KMS-11 (cell line): ENCODE results near the gene IL10RA.
A peak's percentile ranks its signal among the peaks of the same experiment; 100 is the strongest.
"Not testable (repeated sequence)": the region's sequence is repeated elsewhere in the genome, so short reads cannot be mapped to it uniquely, and the experiment has no call there.

Experiments
- H2AFZ ChIP-seq: fragments of 200-600 bp; sonication (generic); 2 replicates; pipeline ENCODE4 v1.6.1; 2016; ENCODE audit warnings: antibody characterized with exemption, mixed run types, low read depth
- H3K27ac ChIP-seq: fragments of 200-600 bp; sonication (generic); 2 replicates; pipeline ENCODE4 v1.6.1; 2016; ENCODE audit warnings: mild to moderate bottlenecking, mixed run types
- H3K27me3 ChIP-seq: fragments of 200-600 bp; sonication (generic); 2 replicates; pipeline ENCODE4 v1.6.1; 2017; ENCODE audit warnings: mild to moderate bottlenecking, low read depth, mixed run types, moderate library complexity; ENCODE audit not compliant: insufficient read depth
- H3K36me3 ChIP-seq: fragments of 200-600 bp; sonication (generic); 2 replicates; pipeline ENCODE4 v1.6.1; 2017; ENCODE audit warnings: mild to moderate bottlenecking, mixed run types; ENCODE audit not compliant: insufficient read depth
- H3K4me1 ChIP-seq: fragments of 200-600 bp; sonication (generic); 2 replicates; pipeline ENCODE4 v1.6.1; 2016; ENCODE audit warnings: mild to moderate bottlenecking, low read depth, mixed run types; ENCODE audit not compliant: poor library complexity, severe bottlenecking
- H3K4me2 ChIP-seq: fragments of 200-600 bp; sonication (generic); 2 replicates; pipeline ENCODE4 v1.7.0; 2016; ENCODE audit warnings: mild to moderate bottlenecking, mixed run types
- H3K4me3 ChIP-seq: fragments of 200-600 bp; sonication (generic); IDR thresholded peaks from 2 replicates; pipeline ENCODE4 v1.6.1; 2017; ENCODE audit warnings: low read depth, low read length, mixed read lengths; ENCODE audit not compliant: insufficient read depth
- H3K79me2 ChIP-seq: fragments of 200-600 bp; sonication (generic); 2 replicates; pipeline ENCODE4 v1.6.1; 2016; ENCODE audit warnings: low read depth, mixed run types; ENCODE audit not compliant: insufficient read depth
- H3K9ac ChIP-seq: fragments of 200-600 bp; sonication (generic); 2 replicates; pipeline ENCODE4 v1.6.1; 2016; ENCODE audit warnings: mild to moderate bottlenecking, mixed run types
- H4K20me1 ChIP-seq: fragments of 200-600 bp; sonication (generic); 2 replicates; pipeline ENCODE4 v1.6.1; 2016; ENCODE audit warnings: mild to moderate bottlenecking, mixed run types; ENCODE audit not compliant: insufficient read depth
- TF ChIP-seq, protein P1 (sequence below): fragments of 200-600 bp; sonication (generic); conservative IDR thresholded peaks from 2 replicates; pipeline ENCODE4 v1.6.1; 2017; ENCODE audit warnings: low read depth, mild to moderate bottlenecking, antibody characterized with exemption, low read length, moderate library complexity, mixed read lengths

Gene IL10RA

DNA sequence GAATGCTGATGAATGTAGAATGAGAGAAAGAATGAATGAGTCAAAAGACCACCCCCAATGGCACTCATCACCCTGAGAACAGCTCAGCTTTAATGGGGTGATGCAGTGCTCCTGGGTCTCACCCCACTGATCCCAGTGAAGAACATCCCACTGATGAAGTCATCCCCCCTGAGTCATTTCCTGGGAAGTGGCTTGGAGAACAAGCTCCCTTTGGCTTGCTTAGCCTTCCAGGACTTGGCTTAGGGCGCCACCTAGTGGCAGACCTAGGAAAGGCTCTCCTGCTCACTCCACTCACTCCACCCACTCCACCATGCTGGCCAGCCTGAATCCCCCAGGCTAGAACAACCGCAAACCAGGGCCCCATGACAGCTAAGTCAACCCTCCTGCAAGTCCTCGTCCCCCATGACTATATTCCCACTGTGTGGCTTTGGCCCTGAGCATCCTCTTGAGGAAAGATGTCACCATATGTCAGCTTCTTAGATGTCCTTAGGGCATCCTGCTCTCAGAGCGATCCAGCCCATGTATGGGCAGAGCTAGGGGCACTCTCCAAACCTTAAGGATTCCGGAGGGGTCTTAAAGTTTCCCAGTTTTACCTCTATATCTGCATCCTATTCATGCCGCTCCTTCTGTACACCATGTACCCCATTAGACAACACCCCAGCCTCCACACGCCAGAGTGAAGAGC is 39.2 kb upstream of the IL10RA start:
- Histone ChIP-seq H3K36me3 (no peaks in the 10 kb centered on the region), H3K4me2 (no peak overlapping the region), H3K4me1 (peaks cover 16% of the 10 kb centered on the region), H3K79me2 (no peaks in the 10 kb centered on the region), H3K9ac (no peak overlapping the region), H3K27me3 (no peaks in the 10 kb centered on the region), H3K4me3 (no peak overlapping the region), H2AFZ (no peak overlapping the region), H3K27ac (no peak overlapping the region), H4K20me1 (no peaks in the 10 kb centered on the region)
- TF ChIP-seq, protein P1, sequence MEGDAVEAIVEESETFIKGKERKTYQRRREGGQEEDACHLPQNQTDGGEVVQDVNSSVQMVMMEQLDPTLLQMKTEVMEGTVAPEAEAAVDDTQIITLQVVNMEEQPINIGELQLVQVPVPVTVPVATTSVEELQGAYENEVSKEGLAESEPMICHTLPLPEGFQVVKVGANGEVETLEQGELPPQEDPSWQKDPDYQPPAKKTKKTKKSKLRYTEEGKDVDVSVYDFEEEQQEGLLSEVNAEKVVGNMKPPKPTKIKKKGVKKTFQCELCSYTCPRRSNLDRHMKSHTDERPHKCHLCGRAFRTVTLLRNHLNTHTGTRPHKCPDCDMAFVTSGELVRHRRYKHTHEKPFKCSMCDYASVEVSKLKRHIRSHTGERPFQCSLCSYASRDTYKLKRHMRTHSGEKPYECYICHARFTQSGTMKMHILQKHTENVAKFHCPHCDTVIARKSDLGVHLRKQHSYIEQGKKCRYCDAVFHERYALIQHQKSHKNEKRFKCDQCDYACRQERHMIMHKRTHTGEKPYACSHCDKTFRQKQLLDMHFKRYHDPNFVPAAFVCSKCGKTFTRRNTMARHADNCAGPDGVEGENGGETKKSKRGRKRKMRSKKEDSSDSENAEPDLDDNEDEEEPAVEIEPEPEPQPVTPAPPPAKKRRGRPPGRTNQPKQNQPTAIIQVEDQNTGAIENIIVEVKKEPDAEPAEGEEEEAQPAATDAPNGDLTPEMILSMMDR = peak; percentile 85

DNA sequence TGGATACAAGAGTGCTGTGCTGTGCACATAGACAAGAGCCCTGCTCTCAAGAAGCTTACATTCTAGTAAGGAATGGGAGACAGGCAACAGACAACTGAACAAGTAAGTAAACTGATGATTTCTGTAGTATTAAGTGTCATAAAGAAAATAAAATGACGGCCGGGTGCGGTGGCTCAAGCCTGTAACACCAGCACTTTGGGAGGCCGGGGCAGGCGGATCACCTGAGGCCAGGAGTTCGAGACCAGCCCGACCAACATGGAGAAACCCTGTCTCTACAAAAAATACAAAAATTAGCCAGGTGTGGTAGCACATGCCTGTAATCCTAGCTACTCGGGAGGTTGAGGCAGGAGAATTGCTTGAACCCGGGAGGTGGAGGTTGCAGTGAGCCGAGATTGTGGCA is 38.4 kb upstream of the IL10RA start:
- not testable (repeated sequence) for H3K9ac ChIP-seq, H3K4me2 ChIP-seq, H3K27me3 ChIP-seq, H3K79me2 ChIP-seq, H4K20me1 ChIP-seq, H3K4me3 ChIP-seq, H3K27ac ChIP-seq, H2AFZ ChIP-seq, H3K36me3 ChIP-seq
- H3K4me1 ChIP-seq = peaks cover 20% of the 10 kb centered on the region

DNA sequence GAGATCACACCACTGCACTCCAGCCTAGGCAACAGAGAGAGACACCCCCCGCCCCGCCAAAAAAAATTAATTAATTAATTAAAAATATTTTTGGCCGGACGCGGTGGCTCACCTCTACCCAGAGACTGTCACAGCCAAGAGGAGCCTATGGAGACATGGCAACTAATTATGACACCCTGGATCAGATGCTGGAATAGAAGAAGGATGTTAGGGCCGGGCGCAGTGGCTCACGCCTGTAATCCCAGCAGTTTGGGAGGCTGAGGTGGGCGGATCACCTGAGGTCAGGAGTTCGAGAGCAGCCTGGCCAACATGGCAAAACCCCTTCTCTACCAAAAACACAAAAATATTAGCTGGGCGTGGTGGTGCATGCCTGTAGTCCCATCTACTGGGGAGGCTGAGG is 37.7 kb upstream of the IL10RA start:
- not testable (repeated sequence) for H3K4me2 ChIP-seq, H3K36me3 ChIP-seq, H3K79me2 ChIP-seq, H3K9ac ChIP-seq, H3K4me3 ChIP-seq, H3K27me3 ChIP-seq, H4K20me1 ChIP-seq, H3K27ac ChIP-seq, H2AFZ ChIP-seq
- H3K4me1 ChIP-seq = peaks cover 26% of the 10 kb centered on the region

DNA sequence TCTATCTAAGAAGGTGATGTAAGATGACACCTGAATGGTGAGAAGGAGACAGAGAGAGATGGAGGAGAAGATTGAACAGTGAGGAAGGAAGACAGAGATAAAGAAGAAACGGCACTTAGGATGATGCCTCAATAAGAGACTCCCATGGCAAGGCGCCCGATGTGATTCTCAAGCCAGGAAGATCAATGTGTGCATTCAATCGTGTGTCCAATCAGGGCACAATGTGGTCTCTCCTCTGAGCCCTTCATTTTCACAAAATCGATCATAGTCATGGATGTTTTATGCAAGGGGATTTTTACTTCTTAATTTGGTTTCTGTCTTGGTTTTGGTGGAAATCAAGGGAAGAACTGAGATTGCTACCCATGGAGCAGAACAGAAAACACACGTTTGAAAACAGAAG is 37.1 kb upstream of the IL10RA start:
- H4K20me1 ChIP-seq = no peaks in the 10 kb centered on the region
- H3K27me3 ChIP-seq = no peaks in the 10 kb centered on the region
- H3K9ac ChIP-seq = no peak overlapping the region
- no peaks in the 10 kb centered on the region for H3K79me2 ChIP-seq
- no peak overlapping the region for H2AFZ ChIP-seq
- peaks cover 26% of the 10 kb centered on the region for H3K4me1 ChIP-seq
- TF ChIP-seq, protein P1 = no peak
- no peak overlapping the region for H3K4me3 ChIP-seq
- no peak overlapping the region for H3K27ac ChIP-seq
- H3K36me3 ChIP-seq = no peaks in the 10 kb centered on the region
- H3K4me2 ChIP-seq = no peak overlapping the region

DNA sequence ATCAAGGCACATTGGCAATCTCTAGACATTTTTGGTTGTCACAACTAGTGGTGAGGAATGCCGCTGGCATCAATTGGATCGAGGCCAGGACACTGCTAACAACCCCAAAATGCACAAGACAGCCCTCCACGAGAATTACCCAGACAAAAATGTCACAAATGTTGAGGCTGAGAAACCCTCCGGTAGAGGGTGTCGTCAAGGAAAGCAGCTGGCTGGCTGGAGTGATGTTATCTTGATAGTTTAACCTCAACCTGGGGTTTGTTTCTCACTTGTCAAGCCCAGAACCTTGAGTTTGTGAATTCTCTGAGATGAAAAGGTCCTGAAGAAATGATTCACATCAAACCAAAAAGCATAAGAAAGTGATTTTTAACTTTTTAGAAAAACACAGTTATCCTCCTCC is 35.9 kb upstream of the IL10RA start:
- no peak overlapping the region for H3K9ac ChIP-seq
- no peak overlapping the region for H2AFZ ChIP-seq
- H3K4me3 ChIP-seq = no peak overlapping the region
- no peak overlapping the region for H3K27ac ChIP-seq
- peaks cover 16% of the 10 kb centered on the region for H3K4me1 ChIP-seq
- H4K20me1 ChIP-seq = no peaks in the 10 kb centered on the region
- no peak overlapping the region for H3K4me2 ChIP-seq
- no peaks in the 10 kb centered on the region for H3K79me2 ChIP-seq
- TF ChIP-seq, protein P1 = no peak
- H3K27me3 ChIP-seq = no peaks in the 10 kb centered on the region
- H3K36me3 ChIP-seq = no peaks in the 10 kb centered on the region
